Lower leg skin (tissue), 4 donors: Measurements from ENCODE around the gene EP400. TPM values are rescaled to one million over a fixed set of nuclear protein-coding genes. Genes with fewer than 3 reads are reported as not detected.
"Not testable (repeated sequence)": the region's sequence is repeated elsewhere in the genome, so short reads cannot be mapped to it uniquely, and the experiment has no call there.

Experiments used
- DNase-seq, 2 donors: peaks; one replicate each; pipeline ENCODE4 v3.0.0-alpha.2; 2019; ENCODE audit warnings: low spot score in 2 of 2
- H3K4me3 ChIP-seq: fragments of 200-600 bp; sonication (generic); 2 replicates; pipeline ENCODE4 v1.5.1; 2017; ENCODE audit warnings: mild to moderate bottlenecking, low read depth; ENCODE audit not compliant: poor library complexity, severe bottlenecking
- CTCF ChIP-seq, 3 donors: fragments of 450-650 bp; IDR thresholded peaks; one replicate each; pipeline ENCODE4 v1.5.1; 2016; ENCODE audit warnings: antibody characterized with exemption in 3 of 3, mild to moderate bottlenecking in 3 of 3, moderate library complexity in 2 of 3
- POLR2A ChIP-seq, 2 donors: fragments of 450-650 bp; IDR thresholded peaks; one replicate each; pipeline ENCODE4 v1.6.1; 2016 to 2017; ENCODE audit warnings: antibody characterized with exemption in 2 of 2, mild to moderate bottlenecking in 1 of 2, moderate library complexity in 1 of 2
- WGBS, 2 donors: methylation state at CpG; one replicate each; pipeline ENCODE4 v1.1.5; 2018; 5-methylcytosine and 5-hydroxymethylcytosine counted together
- intact Hi-C: fragments of 100-400 bp; cut with DNase I; formaldehyde crosslinking; loops from one replicate; pipeline ENCODE4 v1.15.0; 2023; ENCODE audit warnings: low total_unique reads
- total RNA-seq, 4 donors: library from RNA; depleted of rRNA; stranded (reverse); fragments of >200 nt; gene quantifications; one replicate each; pipeline ENCODE4 v1.1.0, GENCODE V29; 2016

EP400 gene
- total RNA-seq, 4 donors from 2014 or later: 22.0 to 45.8 (median 24.6) TPM

- H3K4me3 ChIP-seq: no peak overlapping the region
- intact Hi-C loops: no loop called here
- 89 to 96% methylated on average over 8 of the region's 8 CpGs for WGBS, 2 donors
- peak in 1 of 2 donors; percentile 53 for DNase-seq
- no peak for TF ChIP-seq POLR2A (IDR thresholded peaks at IDR 0.05)
Observed at GRCh38 chr12:131943389-131943788, 6.4 kb upstream of the EP400 start.

- no peak overlapping the region for H3K4me3 ChIP-seq
- intact Hi-C loops: no loop called here
- 95 to 98% methylated on average over 10 of the region's 10 CpGs for WGBS, 2 donors
- peak; percentile 2 to 17 for DNase-seq
- TF ChIP-seq CTCF (IDR thresholded peaks at IDR 0.05): no peak
- TF ChIP-seq POLR2A (IDR thresholded peaks at IDR 0.05): no peak
Observed at GRCh38 chr12:131943876-131944275, 5.9 kb upstream of the EP400 start.

GRCh38 chr12:131944601-131945251, 5.0 kb upstream of the EP400 start:
- 91 to 93% methylated on average over 35 of the region's 35 CpGs for WGBS, 2 donors
- intact Hi-C loops: no loop called here
- DNase-seq: peak in 1 of 2 donors; percentile 74
- TF ChIP-seq CTCF (IDR thresholded peaks at IDR 0.05) (no peak), POLR2A (IDR thresholded peaks at IDR 0.05) (no peak)
- H3K4me3 ChIP-seq: no peak overlapping the region

GRCh38 chr12:131946757-131947156, 3.0 kb upstream of the EP400 start:
- WGBS, 2 donors: 69 to 78% methylated on average over 6 of the region's 6 CpGs
- TF ChIP-seq POLR2A (IDR thresholded peaks at IDR 0.05) (no peak), CTCF (IDR thresholded peaks at IDR 0.05) (no peak)
- H3K4me3 ChIP-seq: no peak overlapping the region
- DNase-seq: peak in 1 of 2 donors; percentile 36
- intact Hi-C loops: no loop called here

- DNase-seq: peak in 1 of 2 donors; percentile 71
- intact Hi-C loops: no loop called here
- 48 to 58% methylated on average over 8 of the region's 8 CpGs for WGBS, 2 donors
- no peak for TF ChIP-seq CTCF (IDR thresholded peaks at IDR 0.05)
- TF ChIP-seq POLR2A (IDR thresholded peaks at IDR 0.05): no peak
- H3K4me3 ChIP-seq: no peak overlapping the region
Observed at GRCh38 chr12:131947482-131948027, 2.2 kb upstream of the EP400 start.

- intact Hi-C loops: no loop called here
- WGBS, 2 donors: 62 to 69% methylated on average over 1 of the region's 1 CpG
- no peak for TF ChIP-seq POLR2A (IDR thresholded peaks at IDR 0.05)
- TF ChIP-seq CTCF (IDR thresholded peaks at IDR 0.05): no peak
- no peak overlapping the region for H3K4me3 ChIP-seq
- DNase-seq: peak in 1 of 2 donors; percentile 40
Observed at GRCh38 chr12:131948166-131948712, 1.5 kb upstream of the EP400 start.

- H3K4me3 ChIP-seq, intact Hi-C loops, DNase-seq: not testable (repeated sequence)
- 31 to 35% methylated on average over 23 of the region's 23 CpGs for WGBS, 2 donors
Observed at GRCh38 chr12:131948713-131949430, 870 bp upstream of the EP400 start.
